ENCODE data around the gene SH3PXD2B.
"Not testable (repeated sequence)": the region's sequence is repeated elsewhere in the genome, so short reads cannot be mapped to it uniquely, and the experiment has no call there.

The SH3PXD2B gene

GRCh38 chr5:172294831-172295230 lies 159.5 kb downstream of the SH3PXD2B start:
- DNase-seq (ENCODE audit: low read depth in 2 of 2), result no peak

GRCh38 chr5:172293745-172294342 lies 160.5 kb downstream of the SH3PXD2B start:
- no peak for DNase-seq (ENCODE audit: low read depth in 2 of 2)

GRCh38 chr5:172293054-172293744 lies 161.1 kb downstream of the SH3PXD2B start:
- no peak for DNase-seq (ENCODE audit: low read depth in 2 of 2)

GRCh38 chr5:172291837-172292236 lies 162.5 kb downstream of the SH3PXD2B start:
- not testable (repeated sequence) for DNase-seq (ENCODE audit: low read depth in 2 of 2)

GRCh38 chr5:172288465-172288864 lies 165.9 kb downstream of the SH3PXD2B start:
- DNase-seq (ENCODE audit: low read depth in 2 of 2), result no peak

GRCh38 chr5:172287140-172287539 lies 167.2 kb downstream of the SH3PXD2B start:
- DNase-seq (ENCODE audit: low read depth in 2 of 2), result not testable (repeated sequence)

- DNase-seq (ENCODE audit: low read depth in 2 of 2), result no peak
Observed at GRCh38 chr5:172285226-172286143, 168.8 kb downstream of the SH3PXD2B start.

GRCh38 chr5:172284611-172284980 lies 169.7 kb downstream of the SH3PXD2B start:
- no peak for DNase-seq (ENCODE audit: low read depth in 2 of 2)

- peak; percentile 37 to 66 for DNase-seq (ENCODE audit: low read depth in 2 of 2)
Observed at GRCh38 chr5:172283862-172284610, 170.3 kb downstream of the SH3PXD2B start.

GRCh38 chr5:172283020-172283861 lies 171.1 kb downstream of the SH3PXD2B start, which contains the start of gene UBTD2:
Gene UBTD2 (minus strand): TSS chr5:172283764. CDS start chr5:172283665, 99 bp downstream.
- DNase-seq (ENCODE audit: low read depth in 2 of 2), result peak in 1 of 2 donors; percentile 53

- no peak for DNase-seq (ENCODE audit: low read depth in 2 of 2)
Observed at GRCh38 chr5:172282272-172283019, 171.9 kb downstream of the SH3PXD2B start.

GRCh38 chr5:172281346-172281745 lies 173.0 kb downstream of the SH3PXD2B start:
- no peak for DNase-seq (ENCODE audit: low read depth in 2 of 2)

- DNase-seq (ENCODE audit: low read depth in 2 of 2), result no peak
Observed at GRCh38 chr5:172280929-172281328, 173.4 kb downstream of the SH3PXD2B start.

GRCh38 chr5:172280317-172280716 lies 174.0 kb downstream of the SH3PXD2B start:
- no peak for DNase-seq (ENCODE audit: low read depth in 2 of 2)

- DNase-seq (ENCODE audit: low read depth in 2 of 2), result no peak
Observed at GRCh38 chr5:172278356-172278755, 176.0 kb downstream of the SH3PXD2B start.

- DNase-seq (ENCODE audit: low read depth in 2 of 2), result no peak
Observed at GRCh38 chr5:172276214-172276613, 178.1 kb downstream of the SH3PXD2B start.

Data from stimulated activated CD4-positive, alpha-beta T cell treated with anti-CD3 and anti-CD28 coated beads, Interleukin-1b, Interleukin-23, amount 100 ng/mL, for 1 hour (primary cell).